Left kidney (tissue), 2 donors: ENCODE measurements around the gene THADA. TPM values are rescaled to one million over a fixed set of nuclear protein-coding genes. Genes with fewer than 3 reads are reported as not detected.
A peak's percentile ranks its signal among the peaks of the same experiment; 100 is the strongest.
"Not testable (repeated sequence)": the region's sequence is repeated elsewhere in the genome, so short reads cannot be mapped to it uniquely, and the experiment has no call there.

Experiments used
- DNase-seq: peaks from one replicate; pipeline ENCODE4 v3.0.0-alpha.2; 2013
- polyA plus RNA-seq: library from polyadenylated mRNA; unstranded; fragments of 120-200 nt; gene quantifications from one replicate; pipeline ENCODE4 v1.2.1, GENCODE V29; 2013; ENCODE audit not compliant: insufficient read length

Gene THADA
- polyA plus RNA-seq, 1 donor, result 41.7 TPM

GRCh38 chr2:43305012-43305411 is 290.8 kb downstream of the THADA start:
- peak; percentile 43 for DNase-seq

- no peak for DNase-seq
Observed at GRCh38 chr2:43303889-43304288, 291.9 kb downstream of the THADA start.

- DNase-seq, result no peak
Observed at GRCh38 chr2:43302961-43303494, 292.8 kb downstream of the THADA start.

- DNase-seq, result no peak
Observed at GRCh38 chr2:43302182-43302960, 293.5 kb downstream of the THADA start.

GRCh38 chr2:43300781-43301583 is 294.9 kb downstream of the THADA start:
- no peak for DNase-seq

- no peak for DNase-seq
Observed at GRCh38 chr2:43300222-43300621, 295.6 kb downstream of the THADA start.

- DNase-seq, result no peak
Observed at GRCh38 chr2:43298500-43298899, 297.3 kb downstream of the THADA start.

GRCh38 chr2:43297740-43298139 is 298.1 kb downstream of the THADA start:
- DNase-seq, result not testable (repeated sequence)

GRCh38 chr2:43294973-43295603 is 300.8 kb downstream of the THADA start:
- no peak for DNase-seq

GRCh38 chr2:43293744-43294695 is 301.8 kb downstream of the THADA start:
- no peak for DNase-seq

- DNase-seq, result no peak
Observed at GRCh38 chr2:43292851-43293743, 302.7 kb downstream of the THADA start.

- DNase-seq, result no peak
Observed at GRCh38 chr2:43292297-43292696, 303.5 kb downstream of the THADA start.

GRCh38 chr2:43289331-43289730 is 306.5 kb downstream of the THADA start:
- DNase-seq, result no peak

GRCh38 chr2:43288417-43289305 is 307.2 kb downstream of the THADA start:
- DNase-seq, result no peak

- no peak for DNase-seq
Observed at GRCh38 chr2:43285987-43286386, 309.9 kb downstream of the THADA start.

- no peak for DNase-seq
Observed at GRCh38 chr2:43284967-43285366, 310.9 kb downstream of the THADA start.

- not testable (repeated sequence) for DNase-seq
Observed at GRCh38 chr2:43284347-43284746, 311.5 kb downstream of the THADA start.

GRCh38 chr2:43280994-43281393 is 314.8 kb downstream of the THADA start:
- DNase-seq, result no peak

- no peak for DNase-seq
Observed at GRCh38 chr2:43279317-43279840, 316.5 kb downstream of the THADA start.
